SH-SY5Y (cell line): ENCODE results near the gene SVIP.

Experiments used
- GATA2 ChIP-seq: IDR thresholded peaks from 2 replicates; pipeline ENCODE4 v1.6.1; 2011; ENCODE audit warnings: mild to moderate bottlenecking, low read depth, low read length
- GATA3 ChIP-seq: IDR thresholded peaks from 2 replicates; pipeline ENCODE4 v1.6.1; 2011; ENCODE audit warnings: low read depth, mild to moderate bottlenecking, low read length, moderate library complexity

DNA sequence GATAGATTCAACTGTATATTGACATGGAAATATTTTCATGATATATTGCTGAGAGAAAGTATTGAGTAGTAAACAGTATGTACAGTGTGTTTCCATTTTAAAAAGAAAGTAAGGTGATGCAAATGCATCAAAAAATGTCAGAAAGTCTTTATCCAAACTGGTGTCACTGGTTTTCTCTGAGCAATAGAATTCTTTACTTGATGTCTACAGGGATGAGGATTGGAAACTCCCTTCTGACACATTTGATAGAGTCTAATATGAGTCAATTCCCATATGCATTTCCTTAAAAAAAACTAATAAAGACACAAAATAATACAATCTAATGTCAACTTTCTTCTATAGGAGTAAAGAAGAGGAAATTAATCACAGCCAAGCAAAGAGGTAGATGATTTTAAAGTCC is 49.0 kb upstream of the SVIP start:
- TF ChIP-seq GATA3 (no peak), GATA2 (no peak)
